Placental epithelial cell (primary cell): Measurements from ENCODE around the gene PCDHGB3. TPM values are rescaled to one million over a fixed set of nuclear protein-coding genes. Genes with fewer than 3 reads are reported as not detected.

Experiments
- total RNA-seq: library from RNA; depleted of rRNA; stranded (reverse); fragments of >200 nt; gene quantifications from 2 replicates; pipeline ENCODE4 v1.2.3, GENCODE V29; 2012

Gene PCDHGB3
- 3.1 and 5.9 TPM in 2 replicates for total RNA-seq

GRCh38 chr5:141369994-141370848 is at the start of gene PCDHGB3:
Gene PCDHGB3, plus strand, starts transcription at chr5:141370242. Its CDS starts 153 bp downstream, at chr5:141370395.

GRCh38 chr5:141330299-141331080 is 39.6 kb upstream of the PCDHGB3 start, which contains the start of gene PCDHGA1:
Gene PCDHGA1, plus strand, starts transcription at chr5:141330514.

DNA sequence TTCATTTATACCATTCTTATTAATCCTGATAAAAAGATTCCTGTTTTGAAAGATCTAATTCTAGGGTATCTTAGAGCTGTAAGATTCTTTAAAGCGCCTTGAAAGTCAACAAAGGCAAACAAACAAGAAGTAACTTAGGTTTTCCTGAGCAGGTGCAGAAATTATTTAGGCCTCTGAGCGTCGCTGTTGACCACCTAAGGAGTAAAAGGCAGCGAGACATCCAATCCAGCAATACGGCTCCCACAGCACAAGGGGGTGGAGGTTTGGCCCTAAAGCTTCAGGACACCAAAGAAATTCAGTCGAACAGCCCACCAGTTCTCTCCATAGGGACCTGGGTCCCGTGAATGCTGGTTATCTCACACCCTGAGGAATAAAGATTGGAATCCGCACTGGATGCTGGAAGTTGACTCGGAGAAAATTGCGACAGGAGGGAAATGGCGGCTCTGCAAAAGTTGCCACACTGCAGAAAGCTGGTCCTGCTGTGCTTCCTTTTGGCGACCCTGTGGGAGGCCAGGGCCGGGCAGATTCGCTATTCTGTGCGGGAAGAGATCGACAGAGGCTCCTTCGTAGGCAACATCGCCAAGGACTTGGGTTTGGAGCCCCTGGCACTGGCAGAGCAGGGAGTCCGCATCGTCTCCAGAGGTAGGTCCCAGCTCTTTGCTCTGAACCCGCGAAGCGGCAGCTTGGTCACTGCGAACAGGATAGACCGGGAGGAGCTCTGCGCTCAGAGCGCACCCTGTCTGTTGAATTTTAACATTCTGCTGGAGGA is 31.3 kb upstream of the PCDHGB3 start, which contains the start of gene PCDHGA2:
Gene PCDHGA2, plus strand, starts transcription at position 223 of the 769 bp plus-strand sequence.

DNA sequence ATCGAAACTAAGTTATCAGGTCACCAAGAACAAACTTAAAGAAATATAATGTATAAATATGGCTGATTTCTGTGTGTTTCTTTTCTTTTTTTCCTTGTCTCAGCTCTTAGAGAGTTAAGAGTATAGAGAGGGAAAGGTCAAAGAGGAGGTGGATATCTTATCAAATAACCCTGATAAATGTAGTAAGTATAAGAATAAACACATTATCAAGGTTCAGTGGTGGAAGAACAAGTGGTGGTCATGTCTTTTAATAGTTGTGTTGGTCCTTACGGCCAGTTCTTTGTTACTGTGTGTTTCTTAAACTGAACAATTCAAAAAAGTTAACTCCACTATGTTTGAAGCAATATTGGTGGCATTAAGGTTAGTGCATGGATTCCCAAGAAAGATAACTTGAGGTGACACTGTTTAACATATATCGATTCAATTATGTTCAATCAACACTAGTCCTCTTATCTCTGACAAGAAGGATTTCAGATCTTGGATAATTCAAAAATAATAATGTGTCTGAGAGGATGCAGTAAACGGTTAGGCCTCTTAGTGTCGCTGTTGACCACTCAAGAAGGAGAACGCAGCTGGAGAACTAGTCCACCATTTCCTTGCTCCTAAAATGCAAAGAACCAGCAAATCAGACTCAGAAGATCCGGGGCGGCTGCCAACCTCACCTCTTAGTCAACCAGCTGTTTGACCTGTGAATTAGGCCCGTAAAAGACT is 26.6 kb upstream of the PCDHGB3 start, which contains the start of gene PCDHGA3:
Gene PCDHGA3, plus strand, starts transcription at position 588 of the 711 bp plus-strand sequence. CDS start 205 bp downstream, outside the sequence.

DNA sequence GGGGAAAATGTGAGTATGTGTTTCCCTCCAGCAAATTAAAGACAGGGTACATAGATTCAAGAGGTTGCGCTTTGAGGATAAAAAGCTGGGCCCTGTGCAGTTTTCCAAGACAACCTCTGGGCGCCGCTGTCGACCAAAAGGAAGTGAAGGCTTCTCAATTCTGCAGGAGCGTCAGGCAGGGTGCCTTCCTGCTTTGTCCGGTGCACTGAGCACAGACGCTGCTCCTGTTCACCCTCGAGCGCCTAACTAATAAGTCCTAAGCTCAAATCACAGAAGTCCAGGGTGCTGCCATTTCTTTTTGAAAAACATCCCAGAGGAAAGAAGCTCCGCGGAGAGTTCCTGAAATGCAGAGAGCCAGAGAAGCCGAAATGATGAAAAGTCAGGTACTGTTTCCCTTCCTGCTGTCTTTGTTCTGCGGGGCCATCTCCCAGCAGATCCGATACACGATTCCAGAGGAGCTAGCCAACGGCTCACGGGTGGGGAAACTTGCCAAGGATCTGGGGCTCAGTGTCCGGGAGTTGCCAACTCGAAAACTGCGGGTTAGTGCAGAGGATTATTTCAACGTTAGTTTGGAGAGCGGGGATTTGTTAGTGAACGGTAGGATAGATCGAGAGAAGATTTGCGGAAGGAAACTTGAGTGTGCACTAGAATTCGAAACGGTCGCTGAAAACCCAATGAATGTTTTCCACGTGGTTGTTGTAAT is 20.0 kb upstream of the PCDHGB3 start, which contains the start of gene PCDHGB1:
Gene PCDHGB1, plus strand, starts transcription at position 183 of the 703 bp plus-strand sequence. Its CDS starts 162 bp downstream, at position 345.

GRCh38 chr5:141354900-141355469 is 15.1 kb upstream of the PCDHGB3 start, which contains the start of gene PCDHGA4:
Gene PCDHGA4, plus strand, starts transcription at chr5:141355021. Its CDS starts 87 bp downstream, at chr5:141355108.

GRCh38 chr5:141359790-141360426 is 10.1 kb upstream of the PCDHGB3 start, which contains the start of gene PCDHGB2:
Gene PCDHGB2, plus strand, starts transcription at chr5:141359994. Its CDS starts 142 bp downstream, at chr5:141360136.

GRCh38 chr5:141363952-141364660 is 5.9 kb upstream of the PCDHGB3 start, which contains the start of gene PCDHGA5:
Gene PCDHGA5, plus strand, starts transcription at chr5:141364162. Its CDS starts 169 bp downstream, at chr5:141364331.

DNA sequence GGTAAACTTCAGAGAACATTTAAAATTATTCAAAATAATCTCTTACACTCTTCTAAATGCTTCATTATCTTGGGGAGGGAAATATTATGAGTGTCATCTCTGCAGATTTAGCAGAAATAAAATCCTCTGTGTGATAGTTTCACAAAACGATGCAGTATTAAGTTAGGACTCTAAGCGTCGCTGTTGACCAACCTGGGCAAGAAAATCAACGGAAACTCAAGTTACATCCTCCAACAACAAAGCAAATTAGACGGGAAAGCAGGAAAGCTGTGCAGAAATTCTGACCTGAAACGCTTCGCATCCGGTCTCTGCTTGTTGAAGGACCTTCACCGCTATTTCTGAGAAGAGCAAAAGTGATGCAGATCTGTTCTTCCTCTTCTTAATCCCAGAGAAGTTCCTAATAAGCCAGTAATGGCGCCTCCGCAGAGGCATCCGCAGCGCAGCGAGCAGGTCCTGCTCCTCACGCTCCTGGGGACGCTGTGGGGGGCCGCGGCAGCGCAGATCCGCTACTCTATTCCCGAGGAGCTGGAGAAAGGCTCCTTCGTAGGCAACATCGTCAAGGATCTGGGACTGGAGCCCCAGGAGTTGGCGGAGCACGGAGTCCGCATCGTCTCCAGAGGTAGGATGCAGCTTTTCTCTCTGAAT is 3.8 kb downstream of the PCDHGB3 start, which contains the start of gene PCDHGA6:
Gene PCDHGA6, plus strand, starts transcription at position 219 of the 645 bp plus-strand sequence. Its CDS starts 193 bp downstream, at position 412.

GRCh38 chr5:141382469-141383294 is 12.6 kb downstream of the PCDHGB3 start, which contains the start of gene PCDHGA7:
Gene PCDHGA7, plus strand, starts transcription at chr5:141382742. Its CDS starts 158 bp downstream, at chr5:141382900.

GRCh38 chr5:141387557-141388311 is 17.7 kb downstream of the PCDHGB3 start, which contains the start of gene PCDHGB4:
Gene PCDHGB4, plus strand, starts transcription at chr5:141387698. Its CDS starts 187 bp downstream, at chr5:141387885.

GRCh38 chr5:141392429-141393198 is 22.6 kb downstream of the PCDHGB3 start, which contains the start of gene PCDHGA8:
Gene PCDHGA8, plus strand, starts transcription at chr5:141392633. Its CDS starts 181 bp downstream, at chr5:141392814.

DNA sequence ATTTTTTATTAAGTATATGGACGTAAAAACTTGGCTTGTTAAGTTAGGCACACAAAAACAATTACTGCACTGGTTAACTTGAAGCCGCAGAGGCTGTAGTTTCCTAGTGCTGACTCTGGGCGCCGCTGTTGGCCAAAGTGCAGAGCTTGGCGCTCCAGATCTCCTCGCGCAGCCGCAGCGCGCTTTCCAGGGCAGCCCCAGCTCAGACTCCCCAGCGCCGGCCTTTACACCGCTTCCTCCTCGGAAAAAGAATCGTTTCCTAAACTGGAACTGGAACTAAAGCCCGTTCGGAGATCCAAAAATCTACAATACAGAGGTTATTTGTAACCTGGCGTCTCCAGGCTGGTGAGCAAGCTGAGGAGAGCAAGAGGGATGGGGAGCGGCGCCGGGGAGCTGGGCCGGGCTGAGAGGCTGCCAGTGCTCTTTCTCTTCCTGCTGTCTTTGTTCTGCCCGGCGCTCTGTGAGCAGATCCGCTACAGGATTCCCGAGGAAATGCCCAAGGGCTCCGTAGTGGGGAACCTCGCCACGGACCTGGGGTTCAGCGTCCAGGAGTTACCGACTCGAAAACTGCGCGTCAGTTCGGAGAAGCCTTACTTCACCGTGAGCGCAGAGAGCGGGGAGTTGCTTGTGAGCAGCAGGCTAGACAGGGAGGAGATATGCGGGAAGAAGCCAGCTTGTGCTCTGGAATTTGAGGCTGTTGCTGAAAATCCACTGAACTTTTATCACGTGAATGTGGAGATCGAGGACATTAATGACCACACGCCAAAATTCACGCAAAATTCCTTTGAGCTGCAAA is 27.9 kb downstream of the PCDHGB3 start, which contains the start of gene PCDHGB5:
Gene PCDHGB5, plus strand, starts transcription at position 192 of the 796 bp plus-strand sequence. Its CDS starts 181 bp downstream, at position 373.

DNA sequence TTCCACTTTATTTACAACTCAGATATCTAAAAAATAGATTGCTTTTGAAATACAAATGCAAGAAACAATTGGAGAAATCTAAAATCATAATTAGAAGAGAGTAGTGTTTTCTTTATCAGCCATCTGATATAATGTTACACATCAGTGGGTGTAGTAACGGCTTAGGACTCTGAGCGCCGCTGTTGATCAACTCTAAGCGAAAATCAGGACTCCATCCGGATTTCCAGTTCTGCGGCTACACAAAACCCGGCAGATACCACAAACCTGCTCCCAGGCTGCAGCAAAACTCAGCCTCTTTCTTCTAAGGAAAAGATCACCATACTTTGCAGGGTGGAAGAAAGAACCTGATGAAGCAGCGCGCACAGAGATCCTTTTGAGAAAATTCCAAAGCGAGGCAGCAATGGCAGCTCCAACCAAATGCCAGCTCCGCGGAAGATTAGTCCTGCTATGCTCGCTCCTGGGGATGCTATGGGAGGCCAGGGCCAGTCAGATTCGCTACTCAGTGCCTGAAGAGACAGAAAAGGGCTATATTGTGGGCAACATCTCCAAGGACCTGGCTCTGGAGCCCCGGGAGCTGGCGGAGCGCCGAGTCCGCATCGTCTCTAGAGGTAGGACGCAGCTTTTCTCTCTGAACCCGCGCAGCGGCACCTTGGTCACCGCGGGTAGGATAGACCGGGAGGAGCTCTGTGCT is 32.7 kb downstream of the PCDHGB3 start, which contains the start of gene PCDHGA9:
Gene PCDHGA9, plus strand, starts transcription at position 226 of the 691 bp plus-strand sequence. Its CDS starts 175 bp downstream, at position 401.

